H1 (cell line): ENCODE data around the gene URM1. TPM values are rescaled to one million over a fixed set of nuclear protein-coding genes. Genes with fewer than 3 reads are reported as not detected.

Experiments
- ASH2L ChIP-seq: fragments of 200-600, 300-600 bp; sonication (generic); IDR thresholded peaks from one replicate; pipeline ENCODE4 v1.7.1; 2017; ENCODE audit warnings: low read length
- BACH1 ChIP-seq: IDR thresholded peaks from 2 replicates; pipeline ENCODE4 v1.6.1; 2012; ENCODE audit warnings: low read length, improper control_type of control experiment
- BCL11A ChIP-seq, 2 experiments: IDR thresholded peaks; one replicate each; pipeline ENCODE4 v1.6.1; 2011; ENCODE audit warnings: low read depth in 2 of 2, low read length in 2 of 2, mild to moderate bottlenecking in 2 of 2
- BRCA1 ChIP-seq: IDR thresholded peaks from 2 replicates; pipeline ENCODE4 v1.6.1; 2012; ENCODE audit warnings: low read depth, low read length, improper control_type of control experiment
- CEBPB ChIP-seq: IDR thresholded peaks from 2 replicates; pipeline ENCODE4 v1.6.1; 2012; ENCODE audit warnings: low read depth, low read length
- CHD1 ChIP-seq: IDR thresholded peaks from 2 replicates; pipeline ENCODE4 v1.6.1; 2012; ENCODE audit warnings: low read depth, low read length, improper control_type of control experiment
- CHD2 ChIP-seq: IDR thresholded peaks from 2 replicates; pipeline ENCODE4 v1.6.1; 2012; ENCODE audit warnings: low read length, improper control_type of control experiment
- CTBP2 ChIP-seq: IDR thresholded peaks from 2 replicates; pipeline ENCODE4 v1.7.0; 2011; ENCODE audit warnings: borderline replicate concordance, mild to moderate bottlenecking, moderate library complexity, mixed read lengths, low read length; ENCODE audit not compliant: insufficient read depth, insufficient read length
- E2F6 ChIP-seq: IDR thresholded peaks from 2 replicates; pipeline ENCODE4 v1.6.1; 2012; ENCODE audit warnings: inconsistent platforms
- EGR1 ChIP-seq: IDR thresholded peaks from 2 replicates; pipeline ENCODE4 v1.6.1; 2011; ENCODE audit warnings: low read depth, low read length, borderline replicate concordance
- FOSL1 ChIP-seq: IDR thresholded peaks from 2 replicates; pipeline ENCODE4 v1.6.1; 2011; ENCODE audit warnings: mild to moderate bottlenecking, low read depth, low read length, moderate library complexity; ENCODE audit not compliant: insufficient read depth
- HDAC6 ChIP-seq: IDR thresholded peaks from one replicate; pipeline ENCODE4 v1.7.1; 2012; ENCODE audit warnings: low read depth, mild to moderate bottlenecking, inconsistent platforms, low read length, moderate library complexity
- JUN ChIP-seq: IDR thresholded peaks from 2 replicates; pipeline ENCODE4 v1.6.1; 2011; ENCODE audit warnings: low read depth, mild to moderate bottlenecking, improper control_type of control experiment, low read length
- JUND ChIP-seq: IDR thresholded peaks from 2 replicates; pipeline ENCODE4 v1.6.1; 2011; ENCODE audit warnings: mild to moderate bottlenecking, improper control_type of control experiment, low read length
- KDM1A ChIP-seq: fragments of 200-600, 300-600 bp; sonication (generic); IDR thresholded peaks from 2 replicates; pipeline ENCODE4 v1.7.1; 2016; ENCODE audit warnings: mild to moderate bottlenecking, low read length, borderline replicate concordance
- KDM4A ChIP-seq: IDR thresholded peaks from one replicate; pipeline ENCODE4 v1.7.1; 2012; ENCODE audit warnings: low read depth, mild to moderate bottlenecking, moderate library complexity, low read length, inconsistent platforms; ENCODE audit not compliant: severe bottlenecking
- MAX ChIP-seq: IDR thresholded peaks from 2 replicates; pipeline ENCODE4 v1.6.1; 2012; ENCODE audit warnings: inconsistent platforms
- NANOG ChIP-seq: IDR thresholded peaks from 2 replicates; pipeline ENCODE4 v1.6.1; 2011; ENCODE audit warnings: low read length, low read depth, mild to moderate bottlenecking, inconsistent platforms; ENCODE audit not compliant: insufficient read depth, poor library complexity, severe bottlenecking
- POLR2A ChIP-seq, 2 experiments: IDR thresholded peaks; 1 replicate in 1 of 2; 2 replicates in 1 of 2; pipeline ENCODE4 v1.6.1; 2011; ENCODE audit warnings: low read depth in 2 of 2, low read length in 2 of 2, mild to moderate bottlenecking in 2 of 2; ENCODE audit errors: control extremely low read depth in 1 of 2
- POLR2AphosphoS5 ChIP-seq: IDR thresholded peaks from 2 replicates; pipeline ENCODE4 v1.6.1; 2011; ENCODE audit warnings: low read depth, low read length
- RFX5 ChIP-seq: IDR thresholded peaks from 2 replicates; pipeline ENCODE4 v1.6.1; 2011; ENCODE audit warnings: low read depth, low read length, improper control_type of control experiment, borderline replicate concordance
- SIX5 ChIP-seq: IDR thresholded peaks from 2 replicates; pipeline ENCODE4 v1.6.1; 2011; ENCODE audit warnings: mild to moderate bottlenecking, low read depth, low read length
- TEAD4 ChIP-seq: IDR thresholded peaks from 2 replicates; pipeline ENCODE4 v1.6.1; 2012; ENCODE audit warnings: low read depth, low read length, inconsistent platforms, mixed read lengths
- YY1 ChIP-seq: IDR thresholded peaks from 2 replicates; pipeline ENCODE4 v1.6.1; 2011; ENCODE audit warnings: low read depth, mild to moderate bottlenecking, low read length
- ZNF274 ChIP-seq: IDR thresholded peaks from 2 replicates; pipeline ENCODE4 v1.7.0; 2012; ENCODE audit warnings: low read length, borderline replicate concordance; ENCODE audit errors: extremely low read depth
- polyA plus RNA-seq, 7 experiments: library from polyadenylated mRNA; depleted of rRNA in 3 of 7; stranded (reverse) in 5 of 7; unstranded in 2 of 7; fragments of >200 nt in 5 of 7; fragments of 200-250 nt in 2 of 7; gene quantifications; 1 replicate in 5 of 7; 2 replicates in 1 of 7; 4 replicates in 1 of 7; pipeline versions ENCODE4 v1.2.1 to v1.2.3, GENCODE V29; 2011 to 2013; ENCODE audit warnings: missing spikeins in 2 of 7, mixed read lengths in 2 of 7
- total RNA-seq: library from RNA; stranded (reverse); fragmentation: NEBNext Ultra II Directional; extraction: Animal tissue kit (Norgen Biotek cat#: 25700); gene quantifications from 2 replicates; pipeline ENCODE4 v1.2.1, GENCODE V29; 2021

URM1 gene
- total and polyA plus RNA-seq, 2 of the 8 experiments (the other 6 are each of a cell fraction or from before 2014, with no cell fraction given) = 58.3 to 62.3 TPM

- TF ChIP-seq FOSL1 (no peak), KDM1A (no peak), NANOG (no peak), TEAD4 (no peak), ASH2L (peak; percentile 95), BRCA1 (no peak), JUND (no peak), EGR1 (0 out of 2 replicates have a peak, but pooled peaks have one; percentile 48), POLR2A (IDR thresholded peaks at IDR 0.05; ENCODE audit: control extremely low read depth in 1 of 2, low read depth in 2 of 2, low read length in 2 of 2) (peak; percentile 85 to 94), SIX5 (peak; percentile 34; the same call in 1 of the 2 replicates), RFX5 (no peak), BACH1 (peak; percentile 58), CHD2 (no peak), CHD1 (no peak), BCL11A (IDR thresholded peaks at IDR 0.05; ENCODE audit: low read depth in 2 of 2, low read length in 2 of 2) (no peak), CTBP2 (no peak), ZNF274 (no peak), CEBPB (no peak), YY1 (peak; percentile 97), POLR2AphosphoS5 (peak; percentile 66), E2F6 (no peak), JUN (no peak), KDM4A (peak; percentile 99), HDAC6 (no peak), MAX (peak; percentile 57; the same call in 1 of the 2 replicates)
These were observed 48.6 kb upstream of the URM1 start, which contains the start of the genes COQ4 and TRUB2 (continued) for GRCh38 chr9:128322404-128323211.
